IMR-90 (cell line): ENCODE measurements around the gene PGPEP1. TPM values are rescaled to one million over a fixed set of nuclear protein-coding genes. Genes with fewer than 3 reads are reported as not detected.

ENCODE experiments used
- ATAC-seq: fragments of 200-7000 bp; cut with Tn5 transposase; 2 replicates; pipeline ENCODE4 v1.9.1; 2020; ENCODE audit warnings: low read depth, mild to moderate bottlenecking, moderate library complexity
- BruUV-seq: library from RNA; stranded (reverse); fragments of 400-500 nt; replicated peaks from 2 replicates; lab custom pipeline; 2021; lab: Mats Ljungman, UMichigan
- CTCF ChIA-PET: fragments of 300-600 bp; formaldehyde crosslinking; extraction: SDS; loops from one replicate; lab custom pipeline; 2021; ENCODE audit warnings: antibody characterized with exemption; lab: Yijun Ruan, JAX
- POLR2A ChIA-PET: fragments of 300-600 bp; sonication (Branson Sonifier 250); formaldehyde crosslinking; loops from one replicate; lab custom pipeline; 2022; ENCODE audit warnings: antibody characterized with exemption; ENCODE audit not compliant: unreplicated experiment; lab: Charles Lee
- DNase-seq: peaks from one replicate; pipeline ENCODE4 v3.0.0; 2013
- H2AFZ ChIP-seq: replicated peaks from 2 replicates; pipeline ENCODE3; 2013; ENCODE audit warnings: low read length, mild to moderate bottlenecking; ENCODE audit not compliant: poor library complexity
- H2AK5ac ChIP-seq: 2 replicates; pipeline ENCODE4 v1.6.1; 2013; ENCODE audit warnings: low read depth, low read length, inconsistent platforms
- H2AK9ac ChIP-seq: replicated peaks from 2 replicates; pipeline ENCODE3; 2013; ENCODE audit warnings: mild to moderate bottlenecking, low read depth, low read length, moderate library complexity; ENCODE audit not compliant: poor library complexity
- H2BK120ac ChIP-seq: 2 replicates; pipeline ENCODE4 v1.6.1; 2013; ENCODE audit warnings: low read depth, low read length, inconsistent platforms
- H2BK15ac ChIP-seq: 3 replicates; pipeline ENCODE4 v1.6.1; 2013; ENCODE audit warnings: low read depth, low read length, inconsistent platforms
- H2BK20ac ChIP-seq: 2 replicates; pipeline ENCODE4 v1.6.1; 2013; ENCODE audit warnings: low read depth, mild to moderate bottlenecking, inconsistent platforms, low read length, moderate library complexity
- H2BK5ac ChIP-seq: 2 replicates; pipeline ENCODE4 v1.6.1; 2013; ENCODE audit warnings: mild to moderate bottlenecking, low read depth, low read length, inconsistent platforms; ENCODE audit not compliant: poor library complexity, severe bottlenecking
- H3K14ac ChIP-seq: replicated peaks from 2 replicates; pipeline ENCODE4 v1.6.1; 2013; ENCODE audit warnings: low read depth, low read length, inconsistent platforms
- H3K18ac ChIP-seq: 2 replicates; pipeline ENCODE4 v1.6.1; 2013; ENCODE audit warnings: low read depth, low read length, control low read depth
- H3K23ac ChIP-seq: 2 replicates; pipeline ENCODE4 v1.6.1; 2013; ENCODE audit warnings: low read depth, low read length, inconsistent platforms
- H3K27ac ChIP-seq: 2 replicates; pipeline ENCODE4 v1.5.1; 2013; ENCODE audit warnings: mild to moderate bottlenecking, control low read depth, low read length; ENCODE audit not compliant: insufficient read depth
- H3K27me3 ChIP-seq: 2 replicates; pipeline ENCODE4 v1.6.1; 2013; ENCODE audit warnings: low read length; ENCODE audit not compliant: control insufficient read depth, insufficient read depth
- H3K36me3 ChIP-seq: 2 replicates; pipeline ENCODE4 v1.6.1; 2013; ENCODE audit warnings: low read length, mixed read lengths; ENCODE audit not compliant: control insufficient read depth, insufficient read depth
- H3K4ac ChIP-seq: 2 replicates; pipeline ENCODE4 v1.6.1; 2013; ENCODE audit warnings: low read depth, low read length, inconsistent platforms
- H3K4me1 ChIP-seq: 2 replicates; pipeline ENCODE4 v1.6.1; 2013; ENCODE audit warnings: low read length, mixed read lengths; ENCODE audit not compliant: control insufficient read depth, insufficient read depth
- H3K4me2 ChIP-seq: 2 replicates; pipeline ENCODE4 v1.6.1; 2013; ENCODE audit warnings: low read depth, mild to moderate bottlenecking, control low read depth, low read length, moderate library complexity
- H3K4me3 ChIP-seq: 2 replicates; pipeline ENCODE4 v1.5.1; 2013; ENCODE audit warnings: low read depth, mild to moderate bottlenecking, control low read depth, low read length, moderate library complexity; ENCODE audit not compliant: insufficient read depth
- H3K56ac ChIP-seq: 2 replicates; pipeline ENCODE4 v1.6.1; 2013; ENCODE audit warnings: low read length, inconsistent platforms; ENCODE audit not compliant: insufficient read depth; ENCODE audit errors: extremely low read depth
- H3K79me1 ChIP-seq, 2 experiments: 2 replicates each; pipeline ENCODE4 v1.6.1; 2013; ENCODE audit warnings: low read length in 2 of 2, inconsistent platforms in 1 of 2, low read depth in 1 of 2
- H3K9ac ChIP-seq: 2 replicates; pipeline ENCODE4 v1.6.1; 2013; ENCODE audit warnings: low read depth, low read length, control low read depth
- H3K9me1 ChIP-seq: 2 replicates; pipeline ENCODE4 v1.6.1; 2013; ENCODE audit warnings: low read length, inconsistent platforms; ENCODE audit not compliant: insufficient read depth
- H3K9me3 ChIP-seq: 2 replicates; pipeline ENCODE4 v1.6.1; 2013; ENCODE audit warnings: low read length; ENCODE audit not compliant: control insufficient read depth, insufficient read depth
- H4K20me1 ChIP-seq: 2 replicates; pipeline ENCODE4 v1.6.1; 2013; ENCODE audit warnings: low read length, inconsistent platforms; ENCODE audit not compliant: insufficient read depth
- H4K5ac ChIP-seq: 2 replicates; pipeline ENCODE4 v1.6.1; 2013; ENCODE audit warnings: mild to moderate bottlenecking, low read depth, low read length, control low read depth
- H4K8ac ChIP-seq, 2 experiments: 2 replicates each; pipeline ENCODE4 v1.6.1; 2013; ENCODE audit warnings: low read depth in 2 of 2, low read length in 2 of 2, control low read depth in 1 of 2, inconsistent platforms in 1 of 2
- H4K91ac ChIP-seq: 2 replicates; pipeline ENCODE4 v1.6.1; 2013; ENCODE audit warnings: low read depth, low read length, inconsistent platforms; ENCODE audit not compliant: insufficient read depth
- CEBPB ChIP-seq: IDR thresholded peaks from 2 replicates; pipeline ENCODE4 v1.6.1; 2012; ENCODE audit warnings: low read depth, low read length, improper control_type of control experiment
- FOS ChIP-seq: fragments of 150-350 bp; IDR thresholded peaks from 2 replicates; pipeline ENCODE4 v1.6.1; 2016; ENCODE audit warnings: low read depth, low read length
- MAFK ChIP-seq: IDR thresholded peaks from 2 replicates; pipeline ENCODE4 v1.6.1; 2012; ENCODE audit warnings: low read depth, low read length, improper control_type of control experiment
- MAZ ChIP-seq: IDR thresholded peaks from 2 replicates; pipeline ENCODE4 v1.6.1; 2012; ENCODE audit warnings: low read depth, mild to moderate bottlenecking, low read length, improper control_type of control experiment, moderate library complexity, borderline replicate concordance
- POLR2A ChIP-seq: IDR thresholded peaks from 2 replicates; pipeline ENCODE4 v1.6.1; 2012; ENCODE audit warnings: mild to moderate bottlenecking, low read depth, low read length
- RAD21 ChIP-seq: IDR thresholded peaks from 2 replicates; pipeline ENCODE4 v1.6.1; 2012; ENCODE audit warnings: low read length, improper control_type of control experiment
- SMC3 ChIP-seq: fragments of 150-350 bp; IDR thresholded peaks from 2 replicates; pipeline ENCODE4 v1.6.1; 2016; ENCODE audit warnings: low read depth, mild to moderate bottlenecking, antibody characterized with exemption, low read length, moderate library complexity
- WGBS, 2 experiments: methylation state at CpG; one replicate each; pipeline versions ENCODE4 v1.1.5 to v1.1.7; 2013; ENCODE audit warnings: missing lambda C conversion rate in 2 of 2; ENCODE audit not compliant: insufficient read length in 1 of 2; ENCODE audit errors: extremely low coverage in 2 of 2; 5-methylcytosine and 5-hydroxymethylcytosine counted together
- dilution Hi-C: fragments of 300-500 bp; cut with HindIII; formaldehyde crosslinking; loops from one replicate; pipeline ENCODE4 v1.14.3; 2018; ENCODE audit warnings: low sequenced_read_pairs; ENCODE audit not compliant: unreplicated experiment
- in situ Hi-C: fragments of 300-500 bp; cut with MboI; formaldehyde crosslinking; loops from 3 replicates; pipeline ENCODE4 v1.14.3; 2019; ENCODE audit warnings: low sequenced_read_pairs, inconsistent platforms, mixed read lengths
- intact Hi-C: fragments of 100-400 bp; cut with micrococcal nuclease; formaldehyde crosslinking; loops from 2 replicates; pipeline ENCODE4 v1.10.0; 2022
- polyA plus RNA-seq, 3 experiments: library from polyadenylated mRNA; depleted of rRNA; stranded (reverse); fragments of >200 nt; gene quantifications; 2 replicates each; pipeline ENCODE4 v1.2.3, GENCODE V29; 2012; ENCODE audit warnings: low replicate concordance in 1 of 3
- total RNA-seq: library from RNA; depleted of rRNA; stranded (reverse); fragments of >200 nt; gene quantifications from 2 replicates; pipeline ENCODE4 v1.2.3, GENCODE V29; 2012
- TF ChIP-seq, protein P1 (sequence below): conservative IDR thresholded peaks from 2 replicates; pipeline ENCODE4 v1.5.1; 2012; ENCODE audit warnings: mild to moderate bottlenecking, low read depth, low read length, improper control_type of control experiment

PGPEP1 gene
- total and polyA plus RNA-seq, 2 of the 4 experiments (the other 2 are of a cell fraction): 11.8 to 14.3 TPM

DNA sequence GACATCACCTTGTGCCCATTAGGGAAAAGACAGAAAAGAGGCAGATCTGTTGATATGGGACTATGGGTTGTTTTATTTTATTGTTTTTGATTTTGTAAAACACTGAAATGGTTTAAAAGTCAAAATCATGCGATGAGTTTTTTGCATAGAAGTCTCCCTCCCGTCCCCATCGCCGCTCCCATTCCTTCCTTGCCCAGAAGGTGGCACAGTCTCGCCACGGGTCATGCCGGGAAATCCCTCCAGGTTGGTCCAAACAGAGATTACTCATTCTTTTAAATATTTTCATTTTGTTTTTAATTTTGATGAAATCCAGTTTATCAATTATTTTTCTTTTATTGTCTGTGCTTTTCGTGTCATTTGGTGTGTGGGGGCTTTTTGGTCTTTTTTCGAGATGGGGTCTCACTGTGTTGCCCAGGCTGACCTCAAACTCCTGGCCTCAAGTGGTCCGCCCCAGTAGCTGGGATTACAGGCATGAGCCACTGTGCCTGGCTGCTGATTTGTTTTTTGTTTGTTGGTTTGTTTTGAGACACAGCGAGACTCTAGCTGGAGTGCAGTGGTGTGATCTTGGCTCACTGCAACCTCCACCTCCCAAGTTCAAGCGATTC lies 9.2 kb downstream of the PGPEP1 start:
- Histone ChIP-seq H3K4me1 (peaks cover 1% of the 10 kb centered on the region; the same call in 1 of the 2 replicates), H2AK5ac (peak overlapping the region; percentile 44; the same call in 1 of the 2 replicates), H2AK9ac (no peak overlapping the region), H3K14ac (no peak overlapping the region), H4K91ac (no peak overlapping the region), H4K5ac (no peak overlapping the region), H3K18ac (no peak overlapping the region), H2BK15ac (no peak overlapping the region), H2AFZ (no peak overlapping the region), H3K4me3 (no peak overlapping the region), H2BK5ac (no peak overlapping the region), H3K27ac (no peak overlapping the region), H2BK20ac (no peak overlapping the region), H2BK120ac (0 out of 2 replicates have a peak overlapping the region, but pooled peaks have one; percentile 9), H3K4ac (no peak overlapping the region; the same call in 1 of the 2 replicates), H4K20me1 (no peaks in the 10 kb centered on the region), H3K9ac (no peak overlapping the region), H3K9me1 (peaks cover 3% of the 10 kb centered on the region; the same call in 1 of the 2 replicates), H3K79me1 (peaks cover 0 to 4% of the 10 kb centered on the region in 2 experiments; a peak in 1 of 4 replicates), H3K27me3 (no peaks in the 10 kb centered on the region), H3K9me3 (no peaks in the 10 kb centered on the region), H4K8ac (no peak overlapping the region), H3K36me3 (peaks cover 7% of the 10 kb centered on the region; the same call in 1 of the 2 replicates), H3K23ac (no peak overlapping the region), H3K56ac (no peak overlapping the region), H3K4me2 (no peak overlapping the region)
- TF ChIP-seq, protein P1, sequence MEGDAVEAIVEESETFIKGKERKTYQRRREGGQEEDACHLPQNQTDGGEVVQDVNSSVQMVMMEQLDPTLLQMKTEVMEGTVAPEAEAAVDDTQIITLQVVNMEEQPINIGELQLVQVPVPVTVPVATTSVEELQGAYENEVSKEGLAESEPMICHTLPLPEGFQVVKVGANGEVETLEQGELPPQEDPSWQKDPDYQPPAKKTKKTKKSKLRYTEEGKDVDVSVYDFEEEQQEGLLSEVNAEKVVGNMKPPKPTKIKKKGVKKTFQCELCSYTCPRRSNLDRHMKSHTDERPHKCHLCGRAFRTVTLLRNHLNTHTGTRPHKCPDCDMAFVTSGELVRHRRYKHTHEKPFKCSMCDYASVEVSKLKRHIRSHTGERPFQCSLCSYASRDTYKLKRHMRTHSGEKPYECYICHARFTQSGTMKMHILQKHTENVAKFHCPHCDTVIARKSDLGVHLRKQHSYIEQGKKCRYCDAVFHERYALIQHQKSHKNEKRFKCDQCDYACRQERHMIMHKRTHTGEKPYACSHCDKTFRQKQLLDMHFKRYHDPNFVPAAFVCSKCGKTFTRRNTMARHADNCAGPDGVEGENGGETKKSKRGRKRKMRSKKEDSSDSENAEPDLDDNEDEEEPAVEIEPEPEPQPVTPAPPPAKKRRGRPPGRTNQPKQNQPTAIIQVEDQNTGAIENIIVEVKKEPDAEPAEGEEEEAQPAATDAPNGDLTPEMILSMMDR: peak; percentile 96
- TF ChIP-seq CEBPB: no peak
- no peak for TF ChIP-seq MAZ
- no peak for TF ChIP-seq MAFK
- peak; percentile 96 for TF ChIP-seq RAD21
- TF ChIP-seq POLR2A: peak; percentile 37; the same call in 1 of the 2 replicates
- TF ChIP-seq SMC3: peak; percentile 95
- 0 out of 2 replicates have a peak, but pooled peaks have one; percentile 18 for TF ChIP-seq FOS
- ChIA-PET CTCF (interaction anchor here (1.7 to 3.2 kb wide), 2 partner anchors 61 to 70 kb away, joined by 4 to 16 read pairs; no protein-coding TSS in a partner anchor), POLR2A (interaction anchor here (0.7 kb wide), 1 partner anchor 61 kb away, joined by 3 read pairs; no protein-coding TSS in a partner anchor)
- ATAC-seq (peak; percentile 97), DNase-seq (peak; percentile 65)
- intact Hi-C loops (loop anchor here (1.0 kb wide), 1 partner anchor 61 kb away; no protein-coding TSS in a partner anchor), in situ Hi-C loops (loop anchor here (5.0 kb wide), 1 partner anchor 58 kb away; no protein-coding TSS in a partner anchor), dilution Hi-C loops (no loop called here)
- BruUV-seq: no TSS peak
- no CpG with 5 or more reads among the region's 12 CpGs for WGBS, 2 experiments
